GM12873 (cell line): ENCODE data around the gene SPTBN4.

Experiments used
- CTCF ChIP-seq: IDR thresholded peaks from 2 replicates; pipeline ENCODE4 v1.5.1; 2012; ENCODE audit warnings: low read depth, mild to moderate bottlenecking, moderate library complexity, low read length, control low read depth; ENCODE audit not compliant: insufficient read depth; ENCODE audit errors: missing control alignments

Gene SPTBN4

DNA sequence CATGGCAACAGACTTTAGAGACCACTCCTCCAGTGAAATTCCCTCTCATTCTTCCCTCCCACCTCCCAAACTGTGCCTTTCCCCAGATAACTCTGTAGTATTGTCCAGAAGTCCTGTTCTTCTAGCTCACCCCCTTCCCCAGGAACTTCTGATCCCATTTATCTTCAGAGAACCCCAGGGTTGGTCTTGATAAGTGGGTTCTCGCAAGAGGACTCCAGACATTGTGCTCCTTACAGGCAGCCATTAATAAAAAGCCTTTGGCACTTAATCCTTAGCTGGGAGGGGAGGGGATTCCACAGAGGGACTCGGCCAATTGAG lies 136.2 kb downstream of the SPTBN4 start:
- no peak for TF ChIP-seq CTCF

GRCh38 chr19:40603389-40604170 lies 136.8 kb downstream of the SPTBN4 start:
- no peak for TF ChIP-seq CTCF

DNA sequence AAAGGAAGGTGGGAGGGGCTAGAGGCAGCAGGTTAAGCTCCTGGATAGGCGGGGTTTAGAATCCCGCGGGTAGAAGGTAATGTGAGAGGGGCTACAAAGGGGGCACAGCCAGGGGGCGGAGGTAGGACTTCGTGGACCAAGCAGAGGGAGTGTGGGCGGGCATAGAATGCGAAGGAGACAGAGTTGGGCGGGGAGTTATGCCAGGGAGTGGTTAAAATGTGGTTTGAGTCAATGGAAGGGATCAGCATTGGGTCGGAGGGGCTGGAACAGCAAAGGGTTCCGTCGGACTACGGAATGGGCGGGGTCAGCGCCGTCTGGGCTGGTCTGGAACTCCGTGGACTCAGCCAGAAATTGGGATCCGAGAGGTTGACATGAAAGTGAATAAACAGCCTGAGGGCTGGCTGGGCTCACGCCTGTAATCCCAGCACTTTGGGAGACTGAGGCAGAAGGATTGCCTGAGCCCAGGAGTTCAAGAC lies 137.4 kb downstream of the SPTBN4 start:
- TF ChIP-seq CTCF: no peak

DNA sequence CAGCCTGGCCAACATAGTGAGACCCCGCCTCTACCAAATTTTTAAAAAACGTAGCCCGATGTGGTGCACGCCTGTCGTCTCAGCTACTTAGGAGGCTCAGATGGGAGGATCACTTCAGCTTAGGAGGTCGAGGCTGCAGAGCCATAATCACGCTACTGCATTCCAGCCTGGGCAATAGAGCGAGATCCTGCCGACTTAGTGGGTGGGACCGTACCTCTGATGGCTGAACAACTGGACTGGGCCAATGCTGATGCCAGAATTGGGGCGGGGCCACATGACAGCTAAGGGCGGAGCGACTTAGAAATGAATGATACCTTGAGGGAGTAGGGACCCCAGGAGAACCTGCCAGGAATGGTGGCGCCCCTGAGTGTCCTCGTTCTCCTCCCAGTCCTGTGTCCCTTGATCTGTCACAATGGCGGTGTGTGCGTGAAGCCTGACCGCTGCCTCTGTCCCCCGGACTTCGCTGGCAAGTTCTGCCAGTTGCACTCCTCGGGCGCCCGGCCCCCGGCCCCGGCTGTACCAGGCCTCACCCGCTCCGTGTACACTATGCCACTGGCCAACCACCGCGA lies 137.9 kb downstream of the SPTBN4 start:
- TF ChIP-seq CTCF: no peak

DNA sequence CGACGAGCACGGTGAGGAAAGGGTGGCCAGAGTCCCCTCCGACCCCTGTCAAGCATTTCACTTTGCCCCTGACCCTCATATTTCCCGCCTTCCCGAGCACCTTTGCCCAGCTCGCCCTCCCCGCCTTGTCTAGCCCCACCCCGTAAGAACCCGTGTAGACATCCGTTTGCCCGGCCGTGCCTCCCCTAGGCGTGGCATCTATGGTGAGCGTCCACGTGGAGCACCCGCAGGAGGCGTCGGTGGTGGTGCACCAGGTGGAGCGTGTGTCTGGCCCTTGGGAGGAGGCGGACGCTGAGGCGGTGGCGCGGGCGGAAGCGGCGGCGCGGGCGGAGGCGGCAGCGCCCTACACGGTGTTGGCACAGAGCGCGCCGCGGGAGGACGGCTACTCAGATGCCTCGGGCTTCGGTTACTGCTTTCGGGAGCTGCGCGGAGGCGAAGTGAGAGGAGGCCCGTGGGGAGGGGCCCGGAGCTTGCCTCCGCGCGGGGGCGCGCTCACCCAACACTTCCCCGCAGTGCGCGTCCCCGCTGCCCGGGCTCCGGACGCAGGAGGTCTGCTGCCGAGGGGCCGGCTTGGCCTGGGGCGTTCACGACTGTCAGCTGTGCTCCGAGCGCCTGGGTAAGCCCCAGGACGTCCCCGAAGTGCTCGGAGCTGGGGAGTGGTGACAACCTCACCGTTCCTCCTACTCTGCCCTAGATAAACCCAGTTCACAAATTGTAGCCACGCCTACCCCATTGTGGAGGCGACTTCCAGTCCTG lies 138.6 kb downstream of the SPTBN4 start:
- peak; percentile 34 for TF ChIP-seq CTCF

DNA sequence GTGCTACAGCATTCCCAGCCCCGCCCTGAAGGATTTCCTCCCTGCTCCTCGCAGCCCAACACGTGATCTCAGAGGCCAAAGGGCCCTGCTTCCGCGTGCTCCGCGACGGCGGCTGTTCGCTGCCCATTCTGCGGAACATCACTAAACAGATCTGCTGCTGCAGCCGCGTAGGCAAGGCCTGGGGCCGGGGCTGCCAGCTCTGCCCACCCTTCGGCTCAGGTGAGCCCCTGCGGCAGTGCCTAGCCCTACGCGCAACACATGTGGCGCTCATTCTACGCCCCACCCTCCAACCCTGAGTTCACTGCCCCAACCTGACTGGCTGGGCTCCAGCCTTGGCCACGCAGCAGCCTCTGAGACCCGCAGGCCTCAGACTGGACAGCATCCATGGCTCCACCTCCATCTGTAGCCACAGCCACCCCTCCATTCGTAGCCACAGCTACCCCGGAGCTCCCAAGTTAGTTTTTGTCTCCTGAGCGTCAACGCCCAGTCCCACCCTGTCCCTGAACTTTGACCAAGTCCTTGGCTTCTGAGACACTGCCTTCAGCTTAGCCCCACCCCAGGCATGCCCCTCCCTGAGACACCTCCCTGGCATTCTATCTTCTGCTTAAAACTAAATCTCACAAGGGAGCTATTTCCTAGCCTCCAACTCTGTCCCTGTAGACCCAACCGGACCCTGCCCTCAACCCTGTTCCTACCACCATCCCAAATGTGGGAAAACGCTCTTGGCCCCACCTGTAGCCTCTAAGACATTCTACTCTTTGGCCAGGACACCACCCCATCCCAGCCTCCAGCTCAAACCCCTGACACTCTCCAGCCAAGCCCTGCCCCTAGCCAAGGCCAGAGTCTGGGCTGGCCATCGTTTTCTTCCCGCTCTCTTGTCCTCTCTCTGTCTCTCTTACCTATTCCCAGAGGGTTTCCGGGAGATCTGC lies 140.8 kb downstream of the SPTBN4 start:
- no peak for TF ChIP-seq CTCF
